ENCODE measurements around the gene EIF2B5.

EIF2B5 gene

GRCh38 chr3:184177331-184177731 lies 42.2 kb downstream of the EIF2B5 start:
- H3K4me3 ChIP-seq = peak overlapping the region; percentile 97
- H3K9me3 ChIP-seq (ENCODE audit: low read depth, low read length) = no peaks in the 10 kb centered on the region
- H3K9ac ChIP-seq (ENCODE audit: insufficient read length) = no peak overlapping the region
- peaks cover 60% of the 10 kb centered on the region for H3K36me3 ChIP-seq (ENCODE audit: insufficient read depth, low read length)
- TF ChIP-seq EZH2 (IDR thresholded peaks at IDR 0.05) (no peak), POLR2AphosphoS5 (IDR thresholded peaks at IDR 0.05; ENCODE audit: borderline replicate concordance, low read depth, low read length) (no peak; the same call in 1 of the 2 replicates), FOXP2 (optimal IDR thresholded peaks at IDR 0.05; ENCODE audit: control extremely low read depth, extremely low read length, insufficient read depth) (no peak)
- peak overlapping the region; percentile 89 for H3K27ac ChIP-seq
- no peak for DNase-seq (ENCODE audit: low read depth, low spot score)

GRCh38 chr3:184177767-184178306 lies 42.7 kb downstream of the EIF2B5 start:
- peaks cover 65% of the 10 kb centered on the region for H3K36me3 ChIP-seq (ENCODE audit: insufficient read depth, low read length)
- no peak overlapping the region for H3K4me3 ChIP-seq
- TF ChIP-seq FOXP2 (optimal IDR thresholded peaks at IDR 0.05; ENCODE audit: control extremely low read depth, extremely low read length, insufficient read depth) = no peak
- TF ChIP-seq POLR2AphosphoS5 (IDR thresholded peaks at IDR 0.05; ENCODE audit: borderline replicate concordance, low read depth, low read length) = no peak
- no peak for TF ChIP-seq EZH2 (IDR thresholded peaks at IDR 0.05)
- peak overlapping the region; percentile 89 for H3K27ac ChIP-seq
- DNase-seq (ENCODE audit: low read depth, low spot score) = no peak
- H3K9me3 ChIP-seq (ENCODE audit: low read depth, low read length) = no peaks in the 10 kb centered on the region
- no peak overlapping the region for H3K9ac ChIP-seq (ENCODE audit: insufficient read length)

GRCh38 chr3:184178521-184179138 lies 43.5 kb downstream of the EIF2B5 start:
- H3K4me3 ChIP-seq = no peak overlapping the region
- no peak for DNase-seq (ENCODE audit: low read depth, low spot score)
- no peak overlapping the region for H3K9ac ChIP-seq (ENCODE audit: insufficient read length)
- H3K9me3 ChIP-seq (ENCODE audit: low read depth, low read length) = no peaks in the 10 kb centered on the region
- no peak overlapping the region for H3K27ac ChIP-seq
- H3K36me3 ChIP-seq (ENCODE audit: insufficient read depth, low read length) = peaks cover 73% of the 10 kb centered on the region
- no peak for TF ChIP-seq EZH2 (IDR thresholded peaks at IDR 0.05)
- no peak for TF ChIP-seq FOXP2 (optimal IDR thresholded peaks at IDR 0.05; ENCODE audit: control extremely low read depth, extremely low read length, insufficient read depth)
- TF ChIP-seq POLR2AphosphoS5 (IDR thresholded peaks at IDR 0.05; ENCODE audit: borderline replicate concordance, low read depth, low read length) = no peak

- no peak for DNase-seq (ENCODE audit: low read depth, low spot score)
- H3K36me3 ChIP-seq (ENCODE audit: insufficient read depth, low read length) = peaks cover 82% of the 10 kb centered on the region
These were observed 45.0 kb downstream of the EIF2B5 start for GRCh38 chr3:184180165-184180564.

GRCh38 chr3:184181596-184181995 lies 46.4 kb downstream of the EIF2B5 start:
- Histone ChIP-seq H3K36me3 (ENCODE audit: insufficient read depth, low read length) (peaks cover 79% of the 10 kb centered on the region), H3K4me3 (no peak overlapping the region), H3K27ac (no peak overlapping the region), H3K9me3 (ENCODE audit: low read depth, low read length) (no peaks in the 10 kb centered on the region), H3K9ac (ENCODE audit: insufficient read length) (no peak overlapping the region)
- TF ChIP-seq EZH2 (IDR thresholded peaks at IDR 0.05) (no peak), FOXP2 (optimal IDR thresholded peaks at IDR 0.05; ENCODE audit: control extremely low read depth, extremely low read length, insufficient read depth) (no peak), POLR2AphosphoS5 (IDR thresholded peaks at IDR 0.05; ENCODE audit: borderline replicate concordance, low read depth, low read length) (no peak)
- DNase-seq (ENCODE audit: low read depth, low spot score) = no peak

More at GRCh38 chr3:184180165-184180564, 45.0 kb downstream of the EIF2B5 start:
- H3K9me3 ChIP-seq (ENCODE audit: low read depth, low read length) = no peaks in the 10 kb centered on the region
- no peak overlapping the region for H3K9ac ChIP-seq (ENCODE audit: insufficient read length)
- no peak overlapping the region for H3K27ac ChIP-seq
- H3K4me3 ChIP-seq = no peak overlapping the region
- TF ChIP-seq POLR2AphosphoS5 (IDR thresholded peaks at IDR 0.05; ENCODE audit: borderline replicate concordance, low read depth, low read length) (no peak), EZH2 (IDR thresholded peaks at IDR 0.05) (no peak), FOXP2 (optimal IDR thresholded peaks at IDR 0.05; ENCODE audit: control extremely low read depth, extremely low read length, insufficient read depth) (no peak)

GRCh38 chr3:184183679-184184078 lies 48.5 kb downstream of the EIF2B5 start:
- no peaks in the 10 kb centered on the region for H3K9me3 ChIP-seq (ENCODE audit: low read depth, low read length)
- TF ChIP-seq POLR2AphosphoS5 (IDR thresholded peaks at IDR 0.05; ENCODE audit: borderline replicate concordance, low read depth, low read length) = 0 out of 2 replicates have a peak, but pooled peaks have one; percentile 4
- no peak for TF ChIP-seq FOXP2 (optimal IDR thresholded peaks at IDR 0.05; ENCODE audit: control extremely low read depth, extremely low read length, insufficient read depth)
- no peak overlapping the region for H3K4me3 ChIP-seq
- peak overlapping the region; percentile 24 for H3K9ac ChIP-seq (ENCODE audit: insufficient read length)
- peak overlapping the region; percentile 93 for H3K27ac ChIP-seq
- no peak for DNase-seq (ENCODE audit: low read depth, low spot score)
- peaks cover 75% of the 10 kb centered on the region for H3K36me3 ChIP-seq (ENCODE audit: insufficient read depth, low read length)

- Histone ChIP-seq H3K9me3 (ENCODE audit: low read depth, low read length) (no peaks in the 10 kb centered on the region), H3K27ac (peak overlapping the region; percentile 93), H3K36me3 (ENCODE audit: insufficient read depth, low read length) (peaks cover 75% of the 10 kb centered on the region), H3K4me3 (peak overlapping the region; percentile 99), H3K9ac (ENCODE audit: insufficient read length) (peak overlapping the region; percentile 82)
- TF ChIP-seq FOXP2 (optimal IDR thresholded peaks at IDR 0.05; ENCODE audit: control extremely low read depth, extremely low read length, insufficient read depth) (no peak), POLR2AphosphoS5 (IDR thresholded peaks at IDR 0.05; ENCODE audit: borderline replicate concordance, low read depth, low read length) (no peak), EZH2 (IDR thresholded peaks at IDR 0.05) (no peak)
- DNase-seq (ENCODE audit: low read depth, low spot score) = no peak
These were observed 49.5 kb downstream of the EIF2B5 start for GRCh38 chr3:184184546-184185230.

GRCh38 chr3:184185461-184186183 lies 50.5 kb downstream of the EIF2B5 start:
- Histone ChIP-seq H3K36me3 (ENCODE audit: insufficient read depth, low read length) (peaks cover 75% of the 10 kb centered on the region), H3K27ac (peak overlapping the region; percentile 93), H3K4me3 (peak overlapping the region; percentile 99), H3K9ac (ENCODE audit: insufficient read length) (peak overlapping the region; percentile 97), H3K9me3 (ENCODE audit: low read depth, low read length) (no peaks in the 10 kb centered on the region)
- TF ChIP-seq EZH2 (IDR thresholded peaks at IDR 0.05) = no peak
- peak; percentile 89 for TF ChIP-seq POLR2AphosphoS5 (IDR thresholded peaks at IDR 0.05; ENCODE audit: borderline replicate concordance, low read depth, low read length)
- TF ChIP-seq FOXP2 (optimal IDR thresholded peaks at IDR 0.05; ENCODE audit: control extremely low read depth, extremely low read length, insufficient read depth) = no peak
- DNase-seq (ENCODE audit: low read depth, low spot score) = peak; percentile 98
